Psoas muscle (tissue), 8 donors: Measurements from ENCODE around the gene FBF1. TPM values are rescaled to one million over a fixed set of nuclear protein-coding genes. Genes with fewer than 3 reads are reported as not detected.

Experiments
- ATAC-seq, 4 donors: fragments of 200-7000 bp; cut with Tn5 transposase; one replicate each; pipeline ENCODE4 v1.9.1; 2020; ENCODE audit warnings: moderate library complexity in 3 of 4, mild to moderate bottlenecking in 2 of 4
- DNase-seq, 2 donors: peaks; one replicate each; pipeline ENCODE4 v3.0.0-alpha.2; 2020
- H3K27ac ChIP-seq: fragments of 200-600 bp; one replicate; pipeline ENCODE4 v1.8.0; 2022
- H3K27me3 ChIP-seq, 3 donors: fragments of 200-600 bp in 1 of 3; one replicate each; pipeline versions ENCODE4 v1.6.1 to v1.8.0; 2013 to 2022; ENCODE audit warnings: low read length in 2 of 3, mild to moderate bottlenecking in 2 of 3, moderate library complexity in 1 of 3; ENCODE audit not compliant: insufficient read depth in 3 of 3
- H3K36me3 ChIP-seq, 2 donors: fragments of 200-600 bp in 1 of 2; one replicate each; pipeline versions ENCODE4 v1.6.1 to v1.8.0; 2013 to 2022; ENCODE audit warnings: low read depth in 1 of 2, mild to moderate bottlenecking in 1 of 2, moderate library complexity in 1 of 2; ENCODE audit not compliant: insufficient read depth in 1 of 2
- H3K4me1 ChIP-seq: fragments of 200-600 bp; one replicate; pipeline ENCODE4 v1.8.0; 2022
- H3K4me3 ChIP-seq: fragments of 200-600 bp; one replicate; pipeline ENCODE4 v1.8.0; 2022; ENCODE audit warnings: mild to moderate bottlenecking
- H3K9me3 ChIP-seq: fragments of 200-600 bp; one replicate; pipeline ENCODE4 v1.8.0; 2022
- CTCF ChIP-seq: fragments of 200-600 bp; IDR thresholded peaks from one replicate; pipeline ENCODE4 v1.8.0; 2022; ENCODE audit warnings: antibody characterized with exemption
- WGBS, 3 donors: extraction: QIAGEN DNeasy Blood & Tissue Kit; methylation state at CpG; one replicate each; pipeline versions ENCODE4 v1.1.6 to v1.1.7; 2013; 5-methylcytosine and 5-hydroxymethylcytosine counted together
- intact Hi-C, 2 donors: fragments of 100-400 bp; cut with DNase I; formaldehyde crosslinking; loops; one replicate each; pipeline versions ENCODE4 v1.11.0 to v1.14.2; 2022
- polyA plus RNA-seq, 3 donors: library from polyadenylated mRNA; stranded (reverse); fragments of 200-250 nt; gene quantifications; one replicate each; pipeline ENCODE4 v1.2.3, GENCODE V29; 2013
- total RNA-seq, 4 donors: library from RNA; stranded (reverse); fragmentation: NEBNext Ultra II Directional in 2 of 4; extraction: Animal tissue kit (Norgen Biotek cat#: 25700) in 2 of 4; gene quantifications; one replicate each; pipeline versions ENCODE4 v1.2.1 to v1.2.4, GENCODE V29; 2021 to 2023
- donor health status: healthy with polysubstance abuse.
- donor health status: DM: no; HTN: no; CAD: no; lungs with moderate emphysema.
- donor health status: Bipolar disorder and iron deficiency.
- donor health status: healthy.
- donor health status: DM: yes; HTN: yes; CAD: no.
- donor health status: DM: no; HTN: no; CAD: no.
- donor health status: DM: no; HTN: no; CAD: no.
- donor health status: DM: yes; HTN: yes; CAD: no.

Gene FBF1
- total and polyA plus RNA-seq, 7 donors: 1.8 to 10.4 (median 3.7) TPM

GRCh38 chr17:75917141-75917916, 23.5 kb downstream of the FBF1 start:
- Histone ChIP-seq H3K4me1 (no peaks in the 10 kb centered on the region), H3K4me3 (no peak overlapping the region), H3K27ac (no peak overlapping the region), H3K27me3 (no peaks in the 10 kb centered on the region), H3K9me3 (no peaks in the 10 kb centered on the region), H3K36me3 (peaks cover 0 to 1% of the 10 kb centered on the region in 2 donors)
- DNase-seq (no peak), ATAC-seq (no peak)
- intact Hi-C loops: loop anchor here in 1 of 2 donors (10.0 kb wide), 1 partner anchor 377 kb away; no protein-coding TSS in a partner anchor
- WGBS, 3 donors: 81 to 88% (median 83%) methylated on average over 20 to 22 of the region's 23 CpGs
- TF ChIP-seq CTCF: no peak

GRCh38 chr17:75915268-75915667, 25.6 kb downstream of the FBF1 start:
- no peak overlapping the region for H3K4me3 ChIP-seq
- no peak for DNase-seq
- WGBS, 3 donors: 85 to 91% (median 86%) methylated on average over 8 of the region's 8 CpGs
- TF ChIP-seq CTCF: no peak
- H3K36me3 ChIP-seq: peaks cover 0 to 9% of the 10 kb centered on the region in 2 donors
- intact Hi-C loops: loop anchor here in 1 of 2 donors (10.0 kb wide), 1 partner anchor 380 kb away; no protein-coding TSS in a partner anchor
- no peaks in the 10 kb centered on the region for H3K4me1 ChIP-seq
- H3K27ac ChIP-seq: no peak overlapping the region
- H3K27me3 ChIP-seq: no peaks in the 10 kb centered on the region
- ATAC-seq: no peak
- no peaks in the 10 kb centered on the region for H3K9me3 ChIP-seq

GRCh38 chr17:75914643-75915267, 26.1 kb downstream of the FBF1 start:
- H3K27ac ChIP-seq: no peak overlapping the region
- H3K9me3 ChIP-seq: no peaks in the 10 kb centered on the region
- 92 to 94% (median 92%) methylated on average over 34 of the region's 34 CpGs for whole genome bisulfite sequencing, 3 donors
- H3K36me3 ChIP-seq: peaks cover 0 to 9% of the 10 kb centered on the region in 2 donors
- no peaks in the 10 kb centered on the region for H3K27me3 ChIP-seq
- no peak for DNase-seq
- H3K4me1 ChIP-seq: no peaks in the 10 kb centered on the region
- ATAC-seq: no peak
- no peak for TF ChIP-seq CTCF
- intact Hi-C loops: loop anchor here in 1 of 2 donors (10.0 kb wide), 1 partner anchor 380 kb away; no protein-coding TSS in a partner anchor
- no peak overlapping the region for H3K4me3 ChIP-seq

- H3K9me3 ChIP-seq: no peaks in the 10 kb centered on the region
- no peak for DNase-seq
- H3K27ac ChIP-seq: no peak overlapping the region
- H3K4me3 ChIP-seq: no peak overlapping the region
- H3K4me1 ChIP-seq: no peaks in the 10 kb centered on the region
- intact Hi-C loops: loop anchor here in 1 of 2 donors (10.0 kb wide), 1 partner anchor 381 kb away; no protein-coding TSS in a partner anchor
- WGBS, 3 donors: 89 to 91% (median 90%) methylated on average over 30 to 32 of the region's 32 CpGs
- TF ChIP-seq CTCF: no peak
- peaks cover 0 to 9% of the 10 kb centered on the region in 2 donors for H3K36me3 ChIP-seq
- ATAC-seq: no peak
- no peaks in the 10 kb centered on the region for H3K27me3 ChIP-seq
These were observed 27.2 kb downstream of the FBF1 start for GRCh38 chr17:75913537-75914210.
